Left hindlimb (tissue), 1 donor: Measurements from ENCODE around the gene MUC7.
"Not testable (repeated sequence)": the region's sequence is repeated elsewhere in the genome, so short reads cannot be mapped to it uniquely, and the experiment has no call there.

ENCODE experiments used
- DNase-seq: peaks from one replicate; pipeline ENCODE4 v3.0.0-alpha.2; 2018

MUC7 gene

GRCh38 chr4:70471897-70472296, at the start of gene MUC7:
TSS of gene MUC7 (plus strand) at chr4:70472197. CDS start at chr4:70474022, 1,825 bp downstream.
- no peak for DNase-seq

- DNase-seq: no peak
Measured at GRCh38 chr4:70425306-70425705, 46.7 kb upstream of the MUC7 start.

- DNase-seq: no peak
Measured at GRCh38 chr4:70426789-70427188, 45.2 kb upstream of the MUC7 start.

- no peak for DNase-seq
Measured at GRCh38 chr4:70437197-70437596, 34.8 kb upstream of the MUC7 start.

GRCh38 chr4:70442474-70442873, 29.5 kb upstream of the MUC7 start:
- no peak for DNase-seq

- DNase-seq: no peak
Measured at GRCh38 chr4:70443329-70443728, 28.7 kb upstream of the MUC7 start.

- DNase-seq: no peak
Measured at GRCh38 chr4:70449220-70449619, 22.8 kb upstream of the MUC7 start.

GRCh38 chr4:70452946-70453345, 19.1 kb upstream of the MUC7 start:
- DNase-seq: no peak

- no peak for DNase-seq
Measured at GRCh38 chr4:70463335-70463734, 8.7 kb upstream of the MUC7 start.

GRCh38 chr4:70473679-70474078, 1.7 kb downstream of the MUC7 start:
- DNase-seq: no peak

- DNase-seq: no peak
Measured at GRCh38 chr4:70488748-70489147, 16.8 kb downstream of the MUC7 start.

GRCh38 chr4:70496231-70496630, 24.2 kb downstream of the MUC7 start:
- DNase-seq: no peak

GRCh38 chr4:70501838-70502237, 29.8 kb downstream of the MUC7 start:
- DNase-seq: not testable (repeated sequence)

GRCh38 chr4:70504733-70505132, 32.7 kb downstream of the MUC7 start:
- DNase-seq: no peak

GRCh38 chr4:70505151-70505748, 33.3 kb downstream of the MUC7 start:
- DNase-seq: peak; percentile 74

GRCh38 chr4:70508801-70509200, 36.8 kb downstream of the MUC7 start:
- no peak for DNase-seq

- no peak for DNase-seq
Measured at GRCh38 chr4:70511365-70511764, 39.4 kb downstream of the MUC7 start.

- DNase-seq: no peak
Measured at GRCh38 chr4:70515367-70516250, 43.6 kb downstream of the MUC7 start.

GRCh38 chr4:70518269-70518668, 46.3 kb downstream of the MUC7 start, which contains the start of gene AMTN:
TSS of gene AMTN (plus strand) at chr4:70518569. CDS start at chr4:70518778, 209 bp downstream.
- no peak for DNase-seq

- DNase-seq: no peak
Measured at GRCh38 chr4:70518716-70519115, 46.7 kb downstream of the MUC7 start.

- no peak for DNase-seq
Measured at GRCh38 chr4:70522626-70523025, 50.6 kb downstream of the MUC7 start.

- no peak for DNase-seq
Measured at GRCh38 chr4:70530997-70531396, 59.0 kb downstream of the MUC7 start.

- DNase-seq: no peak
Measured at GRCh38 chr4:70531981-70532380, 60.0 kb downstream of the MUC7 start.
